ENCODE results near the gene DCAF6.
A peak's percentile ranks its signal among the peaks of the same experiment; 100 is the strongest.

DCAF6 gene

GRCh38 chr1:168101336-168101735 lies 164.9 kb downstream of the DCAF6 start:
- no peak for DNase-seq (ENCODE audit: low read depth)

GRCh38 chr1:168102487-168102886 lies 166.0 kb downstream of the DCAF6 start:
- no peak for DNase-seq (ENCODE audit: low read depth)

- no peak for DNase-seq (ENCODE audit: low read depth)
Observed at GRCh38 chr1:168104535-168104934, 168.1 kb downstream of the DCAF6 start.

- no peak for DNase-seq (ENCODE audit: low read depth)
Observed at GRCh38 chr1:168105846-168106245, 169.4 kb downstream of the DCAF6 start.

GRCh38 chr1:168106274-168106673 lies 169.8 kb downstream of the DCAF6 start:
- DNase-seq (ENCODE audit: low read depth): no peak

- no peak for DNase-seq (ENCODE audit: low read depth)
Observed at GRCh38 chr1:168110896-168111545, 174.5 kb downstream of the DCAF6 start.

- DNase-seq (ENCODE audit: low read depth): peak; percentile 72
Observed at GRCh38 chr1:168112673-168113305, 176.3 kb downstream of the DCAF6 start.

- DNase-seq (ENCODE audit: low read depth): no peak
Observed at GRCh38 chr1:168114845-168115244, 178.4 kb downstream of the DCAF6 start.

GRCh38 chr1:168116327-168116799 lies 179.9 kb downstream of the DCAF6 start:
- no peak for DNase-seq (ENCODE audit: low read depth)

GRCh38 chr1:168119750-168120149 lies 183.3 kb downstream of the DCAF6 start:
- no peak for DNase-seq (ENCODE audit: low read depth)

- DNase-seq (ENCODE audit: low read depth): peak; percentile 92
Observed at GRCh38 chr1:168121401-168122011, 185.0 kb downstream of the DCAF6 start.

- no peak for DNase-seq (ENCODE audit: low read depth)
Observed at GRCh38 chr1:168125051-168125450, 188.6 kb downstream of the DCAF6 start.

Data from amniotic epithelial cell (primary cell).